ENCODE measurements around the gene EXOC8. TPM values are rescaled to one million over a fixed set of nuclear protein-coding genes. Genes with fewer than 3 reads are reported as not detected.

EXOC8 gene
- total and polyA plus RNA-seq, 9 of the 15 experiments (the other 6 are each of a cell fraction or from before 2014, with no cell fraction given) = 2.1 to 13.6 (median 7.2) TPM

DNA sequence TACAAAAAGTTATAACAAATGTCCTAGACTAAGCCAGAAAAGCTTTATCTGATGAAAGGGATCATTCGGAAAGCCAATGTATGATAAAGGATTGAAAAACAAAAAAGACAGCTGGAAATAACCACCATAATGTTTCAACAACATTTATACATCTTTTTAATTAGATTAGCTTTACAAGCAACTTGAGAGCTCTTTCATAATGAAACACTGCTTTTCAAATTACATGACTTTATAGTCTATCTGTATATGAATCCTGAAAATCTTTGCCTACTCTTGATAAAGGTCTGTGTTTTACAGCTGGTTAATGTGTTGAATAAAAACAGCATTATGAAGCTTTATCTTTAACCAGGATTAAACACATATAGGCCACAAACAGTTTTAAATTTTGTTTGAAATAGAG lies 26.0 kb upstream of the EXOC8 start:
- in situ Hi-C loops (cut with MboI) = loop anchor here (5.0 kb wide), 1 partner anchor 239 kb away; no protein-coding TSS in a partner anchor
- H3K9me3 ChIP-seq (replicated peaks; ENCODE audit: control insufficient read depth, insufficient read depth, low read depth, low read length) = no peaks in the 10 kb centered on the region
- H3K36me3 ChIP-seq (ENCODE audit: control insufficient read depth, insufficient read depth, low read length) = peaks cover 57% of the 10 kb centered on the region
- intact Hi-C loops (cut with micrococcal nuclease) = no loop called here
- no peak overlapping the region for H3K4me2 ChIP-seq (ENCODE audit: insufficient read depth, low read length)
- no peak for TF ChIP-seq ZNF41 (CRISPR knock-in tag; conservative IDR thresholded peaks at IDR 0.05)
- no peak for TF ChIP-seq NFIC (IDR thresholded peaks at IDR 0.05)
- H3K27ac ChIP-seq (ENCODE audit: extremely low read depth, low read depth, low read length) = no peak overlapping the region
- H3K79me2 ChIP-seq (ENCODE audit: control insufficient read depth, insufficient read depth, low read length) = no peaks in the 10 kb centered on the region
- no peak overlapping the region for H3K9ac ChIP-seq (ENCODE audit: insufficient read depth in 1 of 2, low read depth in 2 of 2, low read length in 2 of 2)
- no peak for ATAC-seq
- no peak for DNase-seq (ENCODE audit: extremely low read depth in 1 of 4, low spot score in 3 of 4)
- H4K20me1 ChIP-seq (replicated peaks; ENCODE audit: control insufficient read depth, insufficient read depth, low read length) = no peaks in the 10 kb centered on the region
- H2AFZ ChIP-seq (ENCODE audit: low read depth, low read length) = no peak overlapping the region
- FAIRE-seq = no peak
- no peaks in the 10 kb centered on the region for H3K4me1 ChIP-seq (replicated peaks in 1 of 2; ENCODE audit: control insufficient read depth in 2 of 2, insufficient read depth in 2 of 2, low read length in 2 of 2)
- H3K9me1 ChIP-seq (ENCODE audit: control insufficient read depth, insufficient read depth, low read length) = no peaks in the 10 kb centered on the region
- ChIA-PET CTCF (ENCODE audit: low intra/inter-chr PET ratio) (no interaction called here), POLR2A (interaction anchor here (0.6 to 1.5 kb wide), 5 partner anchors 8 to 245 kb away, joined by 3 to 5 read pairs (median 4); partner anchors contain the start of genes EXOC8 and SPRTN)
- WGBS (ENCODE audit: insufficient coverage, low coverage, missing lambda C conversion rate) = 59% methylated on average over 1 of the region's 1 CpG
- no peaks in the 10 kb centered on the region for H3K27me3 ChIP-seq (ENCODE audit: control insufficient read depth in 2 of 2, insufficient read depth in 2 of 2, low read length in 2 of 2)
- H3K4me3 ChIP-seq = no peak overlapping the region
- BruUV-seq (replicated peaks) = no TSS peak

DNA sequence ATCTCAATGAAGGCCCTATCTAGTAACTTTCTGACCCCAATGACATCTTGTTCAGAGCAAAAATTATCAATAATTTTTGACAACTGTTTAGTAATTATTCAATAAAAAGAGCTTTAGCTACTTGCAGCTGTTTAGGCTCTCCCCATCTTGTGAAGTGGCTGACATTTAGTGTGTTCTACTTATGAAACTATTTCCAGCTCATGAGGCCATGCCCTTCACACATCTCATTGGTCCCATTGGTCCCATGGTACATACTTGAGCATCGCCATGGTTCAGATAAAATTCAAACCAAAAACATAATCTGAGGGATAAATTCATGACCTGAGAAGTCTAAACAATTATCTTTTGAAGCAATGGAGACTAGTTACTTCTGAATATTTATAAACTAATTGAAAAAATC lies 24.7 kb upstream of the EXOC8 start:
- no peak for DNase-seq (ENCODE audit: extremely low read depth in 1 of 4, low spot score in 3 of 4)
- WGBS (ENCODE audit: insufficient coverage, low coverage, missing lambda C conversion rate) = 81% methylated on average over 1 of the region's 1 CpG
- intact Hi-C loops (cut with micrococcal nuclease) (no loop called here), in situ Hi-C loops (cut with MboI) (loop anchor here (5.0 kb wide), 1 partner anchor 240 kb away; no protein-coding TSS in a partner anchor)
- POLR2A ChIA-PET = interaction anchor here (0.7 to 1.7 kb wide), 6 partner anchors 15 to 243 kb away, joined by 3 to 6 read pairs (median 3); partner anchors contain the start of genes EXOC8 and SPRTN
- Histone ChIP-seq H3K9ac (ENCODE audit: insufficient read depth in 1 of 2, low read depth in 2 of 2, low read length in 2 of 2) (no peak overlapping the region), H3K27me3 (ENCODE audit: control insufficient read depth in 2 of 2, insufficient read depth in 2 of 2, low read length in 2 of 2) (no peaks in the 10 kb centered on the region), H3K9me3 (replicated peaks; ENCODE audit: control insufficient read depth, insufficient read depth, low read depth, low read length) (no peaks in the 10 kb centered on the region), H3K36me3 (ENCODE audit: control insufficient read depth, insufficient read depth, low read length) (peaks cover 52% of the 10 kb centered on the region), H3K4me3 (no peak overlapping the region), H2AFZ (ENCODE audit: low read depth, low read length) (no peak overlapping the region), H3K27ac (ENCODE audit: extremely low read depth, low read depth, low read length) (no peak overlapping the region), H3K4me1 (replicated peaks in 1 of 2; ENCODE audit: control insufficient read depth in 2 of 2, insufficient read depth in 2 of 2, low read length in 2 of 2) (peaks cover 0 to 3% of the 10 kb centered on the region in 2 experiments; a peak in 1 of 5 replicates), H3K4me2 (ENCODE audit: insufficient read depth, low read length) (no peak overlapping the region), H4K20me1 (replicated peaks; ENCODE audit: control insufficient read depth, insufficient read depth, low read length) (0 out of 2 replicates have a peak, but pooled peaks cover 3% of the 10 kb centered on the region), H3K79me2 (ENCODE audit: control insufficient read depth, insufficient read depth, low read length) (no peaks in the 10 kb centered on the region; the same call in 2 of the 3 replicates), H3K9me1 (ENCODE audit: control insufficient read depth, insufficient read depth, low read length) (no peaks in the 10 kb centered on the region)
- ATAC-seq = no peak
- FAIRE-seq = no peak
- no TSS peak for BruUV-seq (replicated peaks)
- CTCF ChIA-PET (ENCODE audit: low intra/inter-chr PET ratio) = no interaction called here
- TF ChIP-seq TRIM24 (IDR thresholded peaks at IDR 0.05) (no peak), LARP7 (IDR thresholded peaks at IDR 0.05) (no peak), PYGO2 (tag; IDR thresholded peaks at IDR 0.05) (no peak), SMAD4 (CRISPR knock-in tag; conservative IDR thresholded peaks at IDR 0.05) (no peak)
- TF ChIP-seq, protein P1, sequence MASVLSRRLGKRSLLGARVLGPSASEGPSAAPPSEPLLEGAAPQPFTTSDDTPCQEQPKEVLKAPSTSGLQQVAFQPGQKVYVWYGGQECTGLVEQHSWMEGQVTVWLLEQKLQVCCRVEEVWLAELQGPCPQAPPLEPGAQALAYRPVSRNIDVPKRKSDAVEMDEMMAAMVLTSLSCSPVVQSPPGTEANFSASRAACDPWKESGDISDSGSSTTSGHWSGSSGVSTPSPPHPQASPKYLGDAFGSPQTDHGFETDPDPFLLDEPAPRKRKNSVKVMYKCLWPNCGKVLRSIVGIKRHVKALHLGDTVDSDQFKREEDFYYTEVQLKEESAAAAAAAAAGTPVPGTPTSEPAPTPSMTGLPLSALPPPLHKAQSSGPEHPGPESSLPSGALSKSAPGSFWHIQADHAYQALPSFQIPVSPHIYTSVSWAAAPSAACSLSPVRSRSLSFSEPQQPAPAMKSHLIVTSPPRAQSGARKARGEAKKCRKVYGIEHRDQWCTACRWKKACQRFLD (CRISPR knock-in tag; IDR thresholded peaks at IDR 0.05) = no peak
